OCI-LY1 (cell line): ENCODE data around the gene DHCR7.

Experiments used
- EZH2 ChIP-seq: fragments of 200-600 bp; sonication (generic), shearing (Covaris generic); IDR thresholded peaks from 2 replicates; pipeline ENCODE4 v1.8.0; 2017; ENCODE audit warnings: borderline replicate concordance, mixed run types, mild to moderate bottlenecking, antibody characterized with exemption, low read length, moderate library complexity, mixed read lengths
- TF ChIP-seq, protein P1 (sequence below): fragments of 200-600 bp; sonication (generic), shearing (Covaris generic); IDR thresholded peaks from 2 replicates; pipeline ENCODE4 v1.5.1; 2017; ENCODE audit warnings: mild to moderate bottlenecking, antibody characterized with exemption, low read length, moderate library complexity, mixed read lengths

DNA sequence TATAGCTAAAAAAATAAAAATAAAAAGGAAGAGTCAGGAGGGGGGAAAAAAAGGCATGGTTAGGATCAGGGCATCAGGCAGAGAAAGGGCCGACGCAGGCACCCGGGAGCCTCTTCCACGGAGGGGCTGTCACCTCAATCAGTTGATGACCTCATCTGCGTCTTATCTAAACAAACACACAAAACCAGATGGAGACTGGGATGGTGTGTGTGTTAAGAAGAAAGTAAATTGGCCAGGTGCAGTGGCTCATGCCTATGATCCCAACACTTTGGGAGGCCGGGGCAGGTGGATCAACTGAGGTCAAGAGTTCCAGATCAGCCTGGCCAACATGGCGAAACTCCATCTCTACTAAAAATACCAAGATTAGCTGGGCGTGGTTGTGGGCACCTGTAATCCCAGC, 63.6 kb downstream of the DHCR7 start:
- TF ChIP-seq, protein P1, sequence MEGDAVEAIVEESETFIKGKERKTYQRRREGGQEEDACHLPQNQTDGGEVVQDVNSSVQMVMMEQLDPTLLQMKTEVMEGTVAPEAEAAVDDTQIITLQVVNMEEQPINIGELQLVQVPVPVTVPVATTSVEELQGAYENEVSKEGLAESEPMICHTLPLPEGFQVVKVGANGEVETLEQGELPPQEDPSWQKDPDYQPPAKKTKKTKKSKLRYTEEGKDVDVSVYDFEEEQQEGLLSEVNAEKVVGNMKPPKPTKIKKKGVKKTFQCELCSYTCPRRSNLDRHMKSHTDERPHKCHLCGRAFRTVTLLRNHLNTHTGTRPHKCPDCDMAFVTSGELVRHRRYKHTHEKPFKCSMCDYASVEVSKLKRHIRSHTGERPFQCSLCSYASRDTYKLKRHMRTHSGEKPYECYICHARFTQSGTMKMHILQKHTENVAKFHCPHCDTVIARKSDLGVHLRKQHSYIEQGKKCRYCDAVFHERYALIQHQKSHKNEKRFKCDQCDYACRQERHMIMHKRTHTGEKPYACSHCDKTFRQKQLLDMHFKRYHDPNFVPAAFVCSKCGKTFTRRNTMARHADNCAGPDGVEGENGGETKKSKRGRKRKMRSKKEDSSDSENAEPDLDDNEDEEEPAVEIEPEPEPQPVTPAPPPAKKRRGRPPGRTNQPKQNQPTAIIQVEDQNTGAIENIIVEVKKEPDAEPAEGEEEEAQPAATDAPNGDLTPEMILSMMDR, result no peak
- TF ChIP-seq EZH2, result no peak
